Activated CD4-positive, CD25-positive, alpha-beta regulatory T cell (primary cell): ENCODE data around the gene STRN3.
"Not testable (repeated sequence)": the region's sequence is repeated elsewhere in the genome, so short reads cannot be mapped to it uniquely, and the experiment has no call there.

ENCODE experiments used
- DNase-seq, 4 experiments: peaks; one replicate each; lab custom pipeline; 2025; lab: John Stamatoyannopoulos, UW

The STRN3 gene

GRCh38 chr14:30969796-30970195 is 56.4 kb downstream of the STRN3 start:
- peak in 2 of 4 experiments; percentile 5 to 7 for DNase-seq

- not testable (repeated sequence) for DNase-seq
Measured at GRCh38 chr14:30967364-30968098, 58.6 kb downstream of the STRN3 start.

GRCh38 chr14:30966415-30967363 is 59.5 kb downstream of the STRN3 start:
- no peak for DNase-seq

GRCh38 chr14:30965861-30966260 is 60.3 kb downstream of the STRN3 start:
- not testable (repeated sequence) for DNase-seq

GRCh38 chr14:30962537-30962936 is 63.6 kb downstream of the STRN3 start:
- not testable (repeated sequence) for DNase-seq

- DNase-seq, result no peak
Measured at GRCh38 chr14:30961330-30961729, 64.8 kb downstream of the STRN3 start.

GRCh38 chr14:30960216-30960615 is 66.0 kb downstream of the STRN3 start:
- DNase-seq, result no peak

- no peak for DNase-seq
Measured at GRCh38 chr14:30958555-30959407, 67.4 kb downstream of the STRN3 start.

GRCh38 chr14:30957813-30958370 is 68.3 kb downstream of the STRN3 start:
- no peak for DNase-seq

GRCh38 chr14:30949651-30950050 is 76.5 kb downstream of the STRN3 start:
- DNase-seq, result no peak

- no peak for DNase-seq
Measured at GRCh38 chr14:30943694-30944093, 82.5 kb downstream of the STRN3 start.

GRCh38 chr14:30940886-30941285 is 85.3 kb downstream of the STRN3 start:
- no peak for DNase-seq

GRCh38 chr14:30938617-30939016 is 87.6 kb downstream of the STRN3 start:
- DNase-seq, result no peak

- DNase-seq, result no peak
Measured at GRCh38 chr14:30935445-30935844, 90.7 kb downstream of the STRN3 start.

GRCh38 chr14:30933937-30934336 is 92.2 kb downstream of the STRN3 start:
- not testable (repeated sequence) for DNase-seq

- no peak for DNase-seq
Measured at GRCh38 chr14:30928462-30928861, 97.7 kb downstream of the STRN3 start.

- DNase-seq, result no peak
Measured at GRCh38 chr14:30925254-30925653, 100.9 kb downstream of the STRN3 start.

- no peak for DNase-seq
Measured at GRCh38 chr14:30921788-30922187, 104.4 kb downstream of the STRN3 start.

GRCh38 chr14:30921305-30921704 is 104.9 kb downstream of the STRN3 start:
- no peak for DNase-seq

- no peak for DNase-seq
Measured at GRCh38 chr14:30915596-30915995, 110.6 kb downstream of the STRN3 start.

- DNase-seq, result no peak
Measured at GRCh38 chr14:30914812-30915211, 111.4 kb downstream of the STRN3 start.

GRCh38 chr14:30908826-30909225 is 117.4 kb downstream of the STRN3 start:
- no peak for DNase-seq
